Peyer's patch (tissue), 4 donors: ENCODE data around the gene LIMS2. TPM values are rescaled to one million over a fixed set of nuclear protein-coding genes. Genes with fewer than 3 reads are reported as not detected.

ENCODE experiments used
- DNase-seq, 3 donors: peaks; one replicate each; pipeline ENCODE4 v3.0.0-alpha.2; 2017 to 2019
- H3K27ac ChIP-seq, 4 donors: fragments of 200-600 bp; sonication (generic); one replicate each; pipeline ENCODE4 v1.5.1; 2016 to 2019
- H3K27me3 ChIP-seq, 2 donors: fragments of 200-600 bp; sonication (generic); one replicate each; pipeline ENCODE4 v1.5.1; 2019
- H3K36me3 ChIP-seq, 3 donors: fragments of 200-600 bp; sonication (generic); one replicate each; pipeline ENCODE4 v1.5.1; 2016 to 2019
- H3K4me1 ChIP-seq, 4 donors: fragments of 200-600 bp; sonication (generic); one replicate each; pipeline ENCODE4 v1.5.1; 2016 to 2019
- H3K4me3 ChIP-seq, 4 donors: fragments of 200-600 bp; sonication (generic); 1 replicate in 3 of 4; 2 replicates in 1 of 4; pipeline ENCODE4 v1.5.1; 2016 to 2019; ENCODE audit warnings: mild to moderate bottlenecking in 1 of 4
- H3K9me3 ChIP-seq, 4 donors: fragments of 200-600 bp; sonication (generic); one replicate each; pipeline ENCODE4 v1.5.1; 2016 to 2019; ENCODE audit warnings: mild to moderate bottlenecking in 1 of 4
- CTCF ChIP-seq, 6 experiments: fragments of 450-650 bp in 4 of 6; fragments of 200-600 bp in 2 of 6; sonication (generic) in 1 of 6; IDR thresholded peaks; one replicate each; pipeline ENCODE4 v1.5.1; 2017 to 2019; ENCODE audit warnings: antibody characterized with exemption in 6 of 6, mild to moderate bottlenecking in 3 of 6, moderate library complexity in 1 of 6
- POLR2A ChIP-seq, 2 donors: fragments of 450-650 bp; IDR thresholded peaks; one replicate each; pipeline ENCODE4 v1.5.1; 2017; ENCODE audit warnings: antibody characterized with exemption in 2 of 2, mild to moderate bottlenecking in 2 of 2, moderate library complexity in 2 of 2
- total RNA-seq, 4 donors: library from RNA; depleted of rRNA; stranded (reverse); fragments of >200 nt; gene quantifications; one replicate each; pipeline ENCODE4 v1.1.0, GENCODE V29; 2016

The LIMS2 gene
- total RNA-seq, 4 donors from 2014 or later, result 7.7 to 95.7 (median 21.9) TPM

- peaks cover 0 to 22% (median 0%) of the 10 kb centered on the region in 3 donors for H3K36me3 ChIP-seq
- H3K4me1 ChIP-seq, result peaks cover 0 to 63% (median 25%) of the 10 kb centered on the region in 4 donors
- DNase-seq, result peak in 2 of 3 donors; percentile 84
- H3K27ac ChIP-seq, result peak overlapping the region in 3 of 4 donors; percentile 5 to 83 (median 43)
- no peaks in the 10 kb centered on the region for H3K27me3 ChIP-seq
- peak overlapping the region in 1 of 4 donors; percentile 9 for H3K4me3 ChIP-seq
- H3K9me3 ChIP-seq, result no peaks in the 10 kb centered on the region
- TF ChIP-seq CTCF (IDR thresholded peaks at IDR 0.05) (peak in 1 of 6 experiments; percentile 14), POLR2A (IDR thresholded peaks at IDR 0.05) (no peak)
Observed at GRCh38 chr2:127640082-127641072, 35.0 kb downstream of the LIMS2 start.

GRCh38 chr2:127639111-127639474 is 36.2 kb downstream of the LIMS2 start:
- Histone ChIP-seq H3K4me1 (peaks cover 0 to 69% (median 29%) of the 10 kb centered on the region in 4 donors), H3K27ac (peak overlapping the region in 3 of 4 donors; percentile 59 to 83 (median 60)), H3K4me3 (no peak overlapping the region), H3K36me3 (peaks cover 0 to 34% (median 0%) of the 10 kb centered on the region in 3 donors), H3K9me3 (no peaks in the 10 kb centered on the region), H3K27me3 (no peaks in the 10 kb centered on the region)
- DNase-seq, result no peak
- no peak for TF ChIP-seq POLR2A (IDR thresholded peaks at IDR 0.05)
- no peak for TF ChIP-seq CTCF (IDR thresholded peaks at IDR 0.05)

GRCh38 chr2:127638361-127639110 is 36.8 kb downstream of the LIMS2 start:
- Histone ChIP-seq H3K27me3 (no peaks in the 10 kb centered on the region), H3K27ac (peak overlapping the region in 3 of 4 donors; percentile 59 to 83 (median 60)), H3K36me3 (peaks cover 0 to 39% (median 0%) of the 10 kb centered on the region in 3 donors), H3K4me1 (peaks cover 0 to 74% (median 30%) of the 10 kb centered on the region in 4 donors), H3K9me3 (no peaks in the 10 kb centered on the region), H3K4me3 (no peak overlapping the region)
- TF ChIP-seq CTCF (IDR thresholded peaks at IDR 0.05) (no peak), POLR2A (IDR thresholded peaks at IDR 0.05) (no peak)
- peak in 1 of 3 donors; percentile 54 for DNase-seq

- no peaks in the 10 kb centered on the region for H3K9me3 ChIP-seq
- no peak for DNase-seq
- peaks cover 0 to 82% (median 33%) of the 10 kb centered on the region in 4 donors for H3K4me1 ChIP-seq
- H3K36me3 ChIP-seq, result peaks cover 0 to 47% (median 0%) of the 10 kb centered on the region in 3 donors
- peak overlapping the region; percentile 17 to 83 (median 60) for H3K27ac ChIP-seq
- no peaks in the 10 kb centered on the region for H3K27me3 ChIP-seq
- TF ChIP-seq CTCF (IDR thresholded peaks at IDR 0.05) (no peak), POLR2A (IDR thresholded peaks at IDR 0.05) (no peak)
- no peak overlapping the region for H3K4me3 ChIP-seq
Observed at GRCh38 chr2:127637725-127638252, 37.5 kb downstream of the LIMS2 start.

- Histone ChIP-seq H3K4me1 (peaks cover 0 to 83% (median 35%) of the 10 kb centered on the region in 4 donors), H3K27me3 (no peaks in the 10 kb centered on the region), H3K27ac (peak overlapping the region; percentile 17 to 83 (median 60)), H3K4me3 (no peak overlapping the region), H3K9me3 (no peaks in the 10 kb centered on the region), H3K36me3 (peaks cover 0 to 52% (median 0%) of the 10 kb centered on the region in 3 donors)
- TF ChIP-seq POLR2A (IDR thresholded peaks at IDR 0.05) (no peak), CTCF (IDR thresholded peaks at IDR 0.05) (no peak)
- DNase-seq, result peak in 1 of 3 donors; percentile 48
Observed at GRCh38 chr2:127637236-127637630, 38.1 kb downstream of the LIMS2 start.
